ENCODE data around the gene WASF1.

DNA sequence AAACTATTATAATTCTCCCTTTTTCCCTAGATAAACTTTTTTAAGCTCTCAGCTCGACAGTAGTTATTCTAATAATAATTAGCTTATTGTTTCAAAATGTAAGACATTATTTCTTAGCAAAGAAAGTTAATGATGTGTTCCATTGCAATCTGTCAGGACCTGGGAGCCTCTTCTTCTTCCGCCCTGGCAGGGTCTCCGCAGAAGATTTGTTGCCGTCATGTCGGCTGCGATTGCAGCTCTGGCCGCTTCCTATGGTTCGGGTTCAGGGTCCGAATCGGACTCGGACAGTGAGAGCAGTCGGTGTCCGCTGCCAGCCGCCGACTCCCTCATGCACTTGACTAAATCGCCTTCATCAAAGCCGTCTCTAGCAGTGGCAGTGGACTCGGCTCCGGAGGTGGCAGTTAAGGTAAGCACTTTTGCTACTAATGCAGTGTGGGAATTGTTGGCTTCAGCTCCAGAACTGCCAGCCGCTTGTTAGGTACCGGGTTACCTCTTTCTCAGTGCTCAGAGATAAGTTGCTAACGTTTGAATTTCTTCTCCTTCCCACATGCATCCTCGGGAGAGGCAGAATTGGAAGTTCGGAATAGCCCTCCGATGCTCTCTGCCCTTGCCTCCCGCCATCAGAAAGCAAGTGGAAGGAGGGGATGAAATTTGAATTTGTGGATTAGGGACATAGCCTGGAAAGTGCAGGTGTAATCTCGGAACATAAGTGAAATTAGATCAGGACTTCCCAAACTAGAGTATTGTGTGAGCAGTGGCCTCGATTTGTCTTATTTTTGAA is 948 bp upstream of the WASF1 start, which contains the start of gene CDC40:
- TF ChIP-seq, protein P1, sequence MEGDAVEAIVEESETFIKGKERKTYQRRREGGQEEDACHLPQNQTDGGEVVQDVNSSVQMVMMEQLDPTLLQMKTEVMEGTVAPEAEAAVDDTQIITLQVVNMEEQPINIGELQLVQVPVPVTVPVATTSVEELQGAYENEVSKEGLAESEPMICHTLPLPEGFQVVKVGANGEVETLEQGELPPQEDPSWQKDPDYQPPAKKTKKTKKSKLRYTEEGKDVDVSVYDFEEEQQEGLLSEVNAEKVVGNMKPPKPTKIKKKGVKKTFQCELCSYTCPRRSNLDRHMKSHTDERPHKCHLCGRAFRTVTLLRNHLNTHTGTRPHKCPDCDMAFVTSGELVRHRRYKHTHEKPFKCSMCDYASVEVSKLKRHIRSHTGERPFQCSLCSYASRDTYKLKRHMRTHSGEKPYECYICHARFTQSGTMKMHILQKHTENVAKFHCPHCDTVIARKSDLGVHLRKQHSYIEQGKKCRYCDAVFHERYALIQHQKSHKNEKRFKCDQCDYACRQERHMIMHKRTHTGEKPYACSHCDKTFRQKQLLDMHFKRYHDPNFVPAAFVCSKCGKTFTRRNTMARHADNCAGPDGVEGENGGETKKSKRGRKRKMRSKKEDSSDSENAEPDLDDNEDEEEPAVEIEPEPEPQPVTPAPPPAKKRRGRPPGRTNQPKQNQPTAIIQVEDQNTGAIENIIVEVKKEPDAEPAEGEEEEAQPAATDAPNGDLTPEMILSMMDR (IDR thresholded peaks at IDR 0.05; ENCODE audit: low read depth, low read length): no peak
- TF ChIP-seq EZH2phosphoT487 (IDR thresholded peaks at IDR 0.05; ENCODE audit: low read depth): no peak
